GM12878 (cell line): ENCODE data around the gene ERICH2. TPM values are rescaled to one million over a fixed set of nuclear protein-coding genes. Genes with fewer than 3 reads are reported as not detected.

Experiments
- BCL3 ChIP-seq: IDR thresholded peaks from 2 replicates; pipeline ENCODE4 v1.6.1; 2011; ENCODE audit warnings: borderline replicate concordance, low read depth, mild to moderate bottlenecking, moderate library complexity, low read length; ENCODE audit not compliant: insufficient read depth, poor library complexity, severe bottlenecking
- BHLHE40 ChIP-seq, 2 experiments: fragments of 450-650 bp in 1 of 2; IDR thresholded peaks; 2 replicates each; pipeline ENCODE4 v1.6.1; 2011 to 2017; ENCODE audit warnings: low read depth in 2 of 2, borderline replicate concordance in 1 of 2, improper control_type of control experiment in 1 of 2, low read length in 1 of 2, mild to moderate bottlenecking in 1 of 2
- BRCA1 ChIP-seq: IDR thresholded peaks from 2 replicates; pipeline ENCODE4 v1.6.1; 2011; ENCODE audit warnings: low read depth, low read length, improper control_type of control experiment
- EGR1 ChIP-seq, 2 experiments: IDR thresholded peaks; 1 replicate in 1 of 2; 2 replicates in 1 of 2; pipeline ENCODE4 v1.6.1; 2011 to 2012; ENCODE audit warnings: low read depth in 2 of 2, low read length in 2 of 2, borderline replicate concordance in 1 of 2, mild to moderate bottlenecking in 1 of 2, moderate library complexity in 1 of 2
- ETV6 ChIP-seq, 2 experiments: fragments of 450-650 bp in 1 of 2; IDR thresholded peaks in 1 of 2; conservative IDR thresholded peaks in 1 of 2; 2 replicates each; pipeline ENCODE4 v1.6.1; 2014; ENCODE audit warnings: antibody characterized with exemption in 1 of 2, borderline replicate concordance in 1 of 2, low read depth in 1 of 2, mild to moderate bottlenecking in 1 of 2, moderate library complexity in 1 of 2
- IKZF1 ChIP-seq: fragments of 450-650 bp; conservative IDR thresholded peaks from 2 replicates; pipeline ENCODE4 v1.6.1; 2017; ENCODE audit warnings: antibody characterized with exemption, mild to moderate bottlenecking
- IKZF2 ChIP-seq, 2 experiments: fragments of 450-650 bp; IDR thresholded peaks; 2 replicates each; pipeline ENCODE4 v1.6.1; 2017; ENCODE audit warnings: mild to moderate bottlenecking in 2 of 2, moderate library complexity in 2 of 2
- KAT2A ChIP-seq: conservative IDR thresholded peaks from 2 replicates; pipeline ENCODE4 v1.6.1; 2011; ENCODE audit warnings: low read depth, low read length; ENCODE audit not compliant: control insufficient read depth
- SIN3A ChIP-seq: IDR thresholded peaks from 2 replicates; pipeline ENCODE4 v1.6.1; 2012; ENCODE audit warnings: low read depth, low read length, improper control_type of control experiment
- SMARCA5 ChIP-seq: fragments of 450-650 bp; IDR thresholded peaks from 2 replicates; pipeline ENCODE4 v1.6.1; 2017; ENCODE audit warnings: mild to moderate bottlenecking
- TARDBP ChIP-seq: IDR thresholded peaks from 2 replicates; pipeline ENCODE4 v1.6.1; 2016; ENCODE audit warnings: borderline replicate concordance
- TCF12 ChIP-seq: IDR thresholded peaks from 2 replicates; pipeline ENCODE4 v1.6.1; 2011; ENCODE audit warnings: low read depth, mild to moderate bottlenecking, low read length
- TCF3 ChIP-seq: IDR thresholded peaks from 2 replicates; pipeline ENCODE4 v1.6.1; 2012; ENCODE audit warnings: low read depth, mild to moderate bottlenecking, low read length, borderline replicate concordance; ENCODE audit not compliant: insufficient read depth
- TCF7 ChIP-seq: IDR thresholded peaks from 2 replicates; pipeline ENCODE4 v1.6.1; 2014; ENCODE audit warnings: antibody characterized with exemption, borderline replicate concordance
- ZNF592 ChIP-seq: fragments of 450-650 bp; IDR thresholded peaks from 2 replicates; pipeline ENCODE4 v1.6.1; 2017; ENCODE audit warnings: mild to moderate bottlenecking, moderate library complexity
- polyA plus RNA-seq, 11 experiments: library from polyadenylated mRNA; depleted of rRNA in 4 of 11; unstranded in 6 of 11; stranded (reverse) in 5 of 11; fragments of >200 nt; fragmentation: Nextera tagmentation in 4 of 11; fragmentation: Illumina TruSeq in 1 of 11; extraction: Ambion mirVana in 4 of 11; extraction: Trizol in 1 of 11; gene quantifications; 1 replicate in 1 of 11; 2 replicates in 10 of 11; pipeline versions ENCODE4 v1.2.1 to v1.2.3, GENCODE V29; 2011 to 2016; ENCODE audit warnings: inconsistent platforms in 2 of 11, missing spikeins in 2 of 11, low read depth in 1 of 11
- total RNA-seq, 4 experiments: library from RNA; depleted of rRNA in 3 of 4; stranded (reverse); fragments of >200 nt in 3 of 4; fragmentation: Illumina TruSeq in 1 of 4; extraction: Trizol in 1 of 4; gene quantifications; 2 replicates each; pipeline versions ENCODE4 v1.2.1 to v1.2.3, GENCODE V29; 2013 to 2021
- TF ChIP-seq, protein P1 (sequence below): fragments of 450-650 bp; formaldehyde crosslinking; IDR thresholded peaks from 2 replicates; pipeline ENCODE4 v1.4.0; 2020; ENCODE audit warnings: mild to moderate bottlenecking, moderate library complexity
- TF ChIP-seq, protein P2 (sequence below), 3 experiments: IDR thresholded peaks in 2 of 3; conservative IDR thresholded peaks in 1 of 3; 2 replicates each; pipeline ENCODE4 v1.5.1; 2011; ENCODE audit warnings: low read depth in 3 of 3, low read length in 3 of 3, mild to moderate bottlenecking in 3 of 3, control low read depth in 2 of 3, moderate library complexity in 2 of 3, inconsistent platforms in 1 of 3, mixed read lengths in 1 of 3; ENCODE audit not compliant: control insufficient read depth in 2 of 3, insufficient read depth in 1 of 3; ENCODE audit errors: extremely low read depth in 1 of 3

Gene ERICH2
- total and polyA plus RNA-seq, 10 of the 15 experiments (the other 5 are each of a cell fraction or from before 2014, with no cell fraction given): not detected

DNA sequence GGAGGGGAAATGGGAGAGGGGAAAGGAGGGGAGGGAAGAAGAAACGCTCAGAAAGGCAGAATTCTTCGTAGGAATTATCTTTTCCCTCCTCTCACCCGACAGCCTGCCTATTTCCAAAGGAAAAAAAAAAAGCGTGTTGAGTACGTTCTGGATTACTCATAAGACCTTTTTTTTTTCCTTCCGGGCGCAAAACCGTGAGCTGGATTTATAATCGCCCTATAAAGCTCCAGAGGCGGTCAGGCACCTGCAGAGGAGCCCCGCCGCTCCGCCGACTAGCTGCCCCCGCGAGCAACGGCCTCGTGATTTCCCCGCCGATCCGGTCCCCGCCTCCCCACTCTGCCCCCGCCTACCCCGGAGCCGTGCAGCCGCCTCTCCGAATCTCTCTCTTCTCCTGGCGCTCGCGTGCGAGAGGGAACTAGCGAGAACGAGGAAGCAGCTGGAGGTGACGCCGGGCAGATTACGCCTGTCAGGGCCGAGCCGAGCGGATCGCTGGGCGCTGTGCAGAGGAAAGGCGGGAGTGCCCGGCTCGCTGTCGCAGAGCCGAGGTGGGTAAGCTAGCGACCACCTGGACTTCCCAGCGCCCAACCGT is 46.4 kb downstream of the ERICH2 start, which contains the start of gene GAD1 (continued):
- TF ChIP-seq, protein P1, sequence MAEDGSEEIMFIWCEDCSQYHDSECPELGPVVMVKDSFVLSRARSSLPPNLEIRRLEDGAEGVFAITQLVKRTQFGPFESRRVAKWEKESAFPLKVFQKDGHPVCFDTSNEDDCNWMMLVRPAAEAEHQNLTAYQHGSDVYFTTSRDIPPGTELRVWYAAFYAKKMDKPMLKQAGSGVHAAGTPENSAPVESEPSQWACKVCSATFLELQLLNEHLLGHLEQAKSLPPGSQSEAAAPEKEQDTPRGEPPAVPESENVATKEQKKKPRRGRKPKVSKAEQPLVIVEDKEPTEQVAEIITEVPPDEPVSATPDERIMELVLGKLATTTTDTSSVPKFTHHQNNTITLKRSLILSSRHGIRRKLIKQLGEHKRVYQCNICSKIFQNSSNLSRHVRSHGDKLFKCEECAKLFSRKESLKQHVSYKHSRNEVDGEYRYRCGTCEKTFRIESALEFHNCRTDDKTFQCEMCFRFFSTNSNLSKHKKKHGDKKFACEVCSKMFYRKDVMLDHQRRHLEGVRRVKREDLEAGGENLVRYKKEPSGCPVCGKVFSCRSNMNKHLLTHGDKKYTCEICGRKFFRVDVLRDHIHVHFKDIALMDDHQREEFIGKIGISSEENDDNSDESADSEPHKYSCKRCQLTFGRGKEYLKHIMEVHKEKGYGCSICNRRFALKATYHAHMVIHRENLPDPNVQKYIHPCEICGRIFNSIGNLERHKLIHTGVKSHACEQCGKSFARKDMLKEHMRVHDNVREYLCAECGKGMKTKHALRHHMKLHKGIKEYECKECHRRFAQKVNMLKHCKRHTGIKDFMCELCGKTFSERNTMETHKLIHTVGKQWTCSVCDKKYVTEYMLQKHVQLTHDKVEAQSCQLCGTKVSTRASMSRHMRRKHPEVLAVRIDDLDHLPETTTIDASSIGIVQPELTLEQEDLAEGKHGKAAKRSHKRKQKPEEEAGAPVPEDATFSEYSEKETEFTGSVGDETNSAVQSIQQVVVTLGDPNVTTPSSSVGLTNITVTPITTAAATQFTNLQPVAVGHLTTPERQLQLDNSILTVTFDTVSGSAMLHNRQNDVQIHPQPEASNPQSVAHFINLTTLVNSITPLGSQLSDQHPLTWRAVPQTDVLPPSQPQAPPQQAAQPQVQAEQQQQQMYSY: no peak
- TF ChIP-seq IKZF1 (no peak; the same call in none of the 2 replicates), TCF3 (peak; percentile 72; the same call in 1 of the 2 replicates), IKZF2 (IDR thresholded peaks at IDR 0.05) (peak; percentile 29 to 32; a peak in 2 of 4 replicates), ETV6 (conservative IDR thresholded peaks at IDR 0.05 in 1 of 2, IDR thresholded peaks at IDR 0.05 in 1 of 2; ENCODE audit: borderline replicate concordance in 1 of 2, low read depth in 1 of 2) (no peak), SIN3A (no peak), TARDBP (no peak), BCL3 (no peak), TCF12 (peak; percentile 92), KAT2A (no peak), EGR1 (IDR thresholded peaks at IDR 0.05; ENCODE audit: borderline replicate concordance in 1 of 2, low read depth in 2 of 2, low read length in 2 of 2) (0 out of 3 replicates have a peak, but pooled peaks of 1 of the 2 experiments have one; percentile 31), SMARCA5 (no peak), TCF7 (no peak), ZNF592 (no peak), BRCA1 (no peak), BHLHE40 (IDR thresholded peaks at IDR 0.05; ENCODE audit: borderline replicate concordance in 1 of 2, low read depth in 2 of 2, low read length in 1 of 2) (peak; percentile 53 to 84; a peak in 3 of 4 replicates)
- TF ChIP-seq, protein P2, sequence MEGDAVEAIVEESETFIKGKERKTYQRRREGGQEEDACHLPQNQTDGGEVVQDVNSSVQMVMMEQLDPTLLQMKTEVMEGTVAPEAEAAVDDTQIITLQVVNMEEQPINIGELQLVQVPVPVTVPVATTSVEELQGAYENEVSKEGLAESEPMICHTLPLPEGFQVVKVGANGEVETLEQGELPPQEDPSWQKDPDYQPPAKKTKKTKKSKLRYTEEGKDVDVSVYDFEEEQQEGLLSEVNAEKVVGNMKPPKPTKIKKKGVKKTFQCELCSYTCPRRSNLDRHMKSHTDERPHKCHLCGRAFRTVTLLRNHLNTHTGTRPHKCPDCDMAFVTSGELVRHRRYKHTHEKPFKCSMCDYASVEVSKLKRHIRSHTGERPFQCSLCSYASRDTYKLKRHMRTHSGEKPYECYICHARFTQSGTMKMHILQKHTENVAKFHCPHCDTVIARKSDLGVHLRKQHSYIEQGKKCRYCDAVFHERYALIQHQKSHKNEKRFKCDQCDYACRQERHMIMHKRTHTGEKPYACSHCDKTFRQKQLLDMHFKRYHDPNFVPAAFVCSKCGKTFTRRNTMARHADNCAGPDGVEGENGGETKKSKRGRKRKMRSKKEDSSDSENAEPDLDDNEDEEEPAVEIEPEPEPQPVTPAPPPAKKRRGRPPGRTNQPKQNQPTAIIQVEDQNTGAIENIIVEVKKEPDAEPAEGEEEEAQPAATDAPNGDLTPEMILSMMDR (IDR thresholded peaks at IDR 0.05 in 2 of 3, conservative IDR thresholded peaks at IDR 0.05 in 1 of 3; ENCODE audit: control insufficient read depth in 2 of 3, extremely low read depth in 1 of 3, insufficient read depth in 1 of 3, low read depth in 3 of 3, low read length in 3 of 3): 0 out of 6 replicates have a peak, but pooled peaks of 1 of the 3 experiments have one; percentile 0
